H1 (cell line): ENCODE results near the gene ASPDH. TPM values are rescaled to one million over a fixed set of nuclear protein-coding genes. Genes with fewer than 3 reads are reported as not detected.
A peak's percentile ranks its signal among the peaks of the same experiment; 100 is the strongest.

ENCODE experiments used
- CTCF ChIA-PET: fragments of 300-600 bp; sonication (Branson Sonifier 250); formaldehyde crosslinking; loops from one replicate; lab custom pipeline; 2021; ENCODE audit not compliant: partially characterized antibody; lab: Charles Lee
- POLR2A ChIA-PET: fragments of 300-600 bp; sonication (Branson Sonifier 250); formaldehyde crosslinking; loops from one replicate; lab custom pipeline; 2021; ENCODE audit warnings: inconsistent platforms; ENCODE audit not compliant: partially characterized antibody; lab: Charles Lee
- DNase-seq, 2 experiments: peaks; one replicate each; pipeline versions ENCODE4 v3.0.0 to v3.0.0-alpha.2; 2010 to 2022; ENCODE audit warnings: low spot score in 2 of 2, low read depth in 1 of 2, mixed read lengths in 1 of 2
- FAIRE-seq: peaks from 2 replicates; lab custom pipeline; 2011; peaks lifted over from hg19 to GRCh38; lab: Jason Lieb, UNC
- H2AFZ ChIP-seq: 2 replicates; pipeline ENCODE4 v1.8.1; 2012; ENCODE audit warnings: low read length, inconsistent platforms
- H2AK5ac ChIP-seq: 2 replicates; pipeline ENCODE4 v1.6.1; 2013; ENCODE audit warnings: low read depth, low read length
- H2BK120ac ChIP-seq: replicated peaks from 2 replicates; pipeline ENCODE3; 2013; ENCODE audit warnings: low read depth, low read length, inconsistent platforms
- H2BK12ac ChIP-seq: 2 replicates; pipeline ENCODE4 v1.6.1; 2013; ENCODE audit warnings: low read depth, low read length
- H2BK15ac ChIP-seq: 2 replicates; pipeline ENCODE4 v1.6.1; 2013; ENCODE audit warnings: low read length
- H2BK20ac ChIP-seq: 2 replicates; pipeline ENCODE4 v1.6.1; 2013; ENCODE audit warnings: low read length
- H2BK5ac ChIP-seq: 2 replicates; pipeline ENCODE4 v1.6.1; 2013; ENCODE audit warnings: low read depth, low read length
- H3K14ac ChIP-seq: 2 replicates; pipeline ENCODE4 v1.6.1; 2013; ENCODE audit warnings: inconsistent platforms; ENCODE audit not compliant: insufficient read length
- H3K18ac ChIP-seq: 2 replicates; pipeline ENCODE4 v1.6.1; 2013; ENCODE audit warnings: low read length; ENCODE audit errors: extremely low read depth
- H3K23ac ChIP-seq: 2 replicates; pipeline ENCODE4 v1.6.1; 2013; ENCODE audit warnings: inconsistent platforms; ENCODE audit not compliant: insufficient read length
- H3K23me2 ChIP-seq: 2 replicates; pipeline ENCODE4 v1.6.1; 2013; ENCODE audit warnings: low read depth, low read length
- H3K27ac ChIP-seq: 2 replicates; pipeline ENCODE4 v1.6.1; 2011; ENCODE audit warnings: low read depth, low read length, inconsistent platforms
- H3K27me3 ChIP-seq, 4 experiments: replicated peaks in 1 of 4; 1 replicate in 1 of 4; 2 replicates in 3 of 4; pipeline versions ENCODE4 v1.6.1 to v1.8.1; 2011 to 2013; ENCODE audit warnings: low read length in 3 of 4, mild to moderate bottlenecking in 3 of 4, inconsistent platforms in 2 of 4, mixed read lengths in 2 of 4, moderate library complexity in 1 of 4; ENCODE audit not compliant: control insufficient read depth in 3 of 4, insufficient read depth in 3 of 4; ENCODE audit errors: extremely low read depth in 1 of 4
- H3K36me3 ChIP-seq, 4 experiments: 2 replicates each; pipeline versions ENCODE4 v1.6.1 to v1.8.1; 2011 to 2013; ENCODE audit warnings: mild to moderate bottlenecking in 4 of 4, low read length in 3 of 4, moderate library complexity in 2 of 4, control low read depth in 1 of 4, inconsistent platforms in 1 of 4; ENCODE audit not compliant: insufficient read depth in 4 of 4, control insufficient read depth in 2 of 4
- H3K4ac ChIP-seq: replicated peaks from 2 replicates; pipeline ENCODE3; 2013; ENCODE audit warnings: low read length, low read depth, mixed read lengths, inconsistent platforms; ENCODE audit not compliant: insufficient read length
- H3K4me1 ChIP-seq, 4 experiments: replicated peaks in 1 of 4; 1 replicate in 1 of 4; 2 replicates in 3 of 4; pipeline versions ENCODE4 v1.6.1 to v1.8.1; 2011 to 2013; ENCODE audit warnings: low read length in 3 of 4, inconsistent platforms in 2 of 4, mixed read lengths in 1 of 4; ENCODE audit not compliant: insufficient read depth in 4 of 4, control insufficient read depth in 3 of 4
- H3K4me2 ChIP-seq, 2 experiments: 2 replicates each; pipeline versions ENCODE4 v1.6.1 to v1.8.1; 2011 to 2013; ENCODE audit warnings: low read depth in 2 of 2, low read length in 2 of 2, control low read depth in 1 of 2, inconsistent platforms in 1 of 2, mild to moderate bottlenecking in 1 of 2; ENCODE audit not compliant: insufficient read depth in 1 of 2
- H3K4me3 ChIP-seq, 4 experiments: fragments of 200-600, 300-600 bp in 1 of 4; sonication (generic), shearing (Covaris generic), sonication (Bioruptor Twin) in 1 of 4; 2 replicates each; pipeline versions ENCODE4 v1.5.1 to v1.8.1; 2011 to 2016; ENCODE audit warnings: low read length in 4 of 4, low read depth in 3 of 4, control low read depth in 2 of 4, inconsistent platforms in 2 of 4, mild to moderate bottlenecking in 2 of 4, mixed read lengths in 1 of 4, moderate library complexity in 1 of 4; ENCODE audit not compliant: insufficient read depth in 2 of 4; ENCODE audit errors: extremely low read depth in 1 of 4
- H3K56ac ChIP-seq: replicated peaks from 2 replicates; pipeline ENCODE3; 2013; ENCODE audit warnings: low read depth, mild to moderate bottlenecking, mixed read lengths, low read length, inconsistent platforms; ENCODE audit not compliant: insufficient read length
- H3K79me1 ChIP-seq: 2 replicates; pipeline ENCODE4 v1.6.1; 2013; ENCODE audit warnings: low read depth, low read length, control low read depth
- H3K79me2 ChIP-seq, 2 experiments: 2 replicates each; pipeline versions ENCODE4 v1.6.1 to v1.8.1; 2012 to 2013; ENCODE audit warnings: low read length in 2 of 2, mild to moderate bottlenecking in 2 of 2, inconsistent platforms in 1 of 2; ENCODE audit not compliant: insufficient read depth in 2 of 2, control insufficient read depth in 1 of 2
- H3K9ac ChIP-seq, 4 experiments: replicated peaks in 1 of 4; 1 replicate in 1 of 4; 2 replicates in 3 of 4; pipeline versions ENCODE4 v1.6.1 to v1.8.1; 2011 to 2013; ENCODE audit warnings: low read depth in 3 of 4, low read length in 3 of 4, control low read depth in 2 of 4, mild to moderate bottlenecking in 2 of 4, moderate library complexity in 2 of 4, inconsistent platforms in 1 of 4; ENCODE audit errors: extremely low read depth in 1 of 4
- H3K9me3 ChIP-seq, 2 experiments: 2 replicates each; pipeline versions ENCODE4 v1.6.1 to v1.8.1; 2012 to 2013; ENCODE audit warnings: mild to moderate bottlenecking in 2 of 2, moderate library complexity in 2 of 2, control low read depth in 1 of 2, inconsistent platforms in 1 of 2, low read depth in 1 of 2, low read length in 1 of 2, mixed read lengths in 1 of 2; ENCODE audit not compliant: insufficient read depth in 2 of 2
- H4K20me1 ChIP-seq, 2 experiments: replicated peaks in 1 of 2; 2 replicates each; pipeline versions ENCODE3 to v1.8.1; 2011 to 2013; ENCODE audit warnings: inconsistent platforms in 2 of 2, low read length in 2 of 2, mild to moderate bottlenecking in 1 of 2; ENCODE audit not compliant: insufficient read depth in 2 of 2, control insufficient read depth in 1 of 2
- H4K5ac ChIP-seq: 2 replicates; pipeline ENCODE4 v1.6.1; 2013; ENCODE audit warnings: low read length, low read depth, mixed read lengths, inconsistent platforms; ENCODE audit not compliant: insufficient read length
- H4K8ac ChIP-seq: 2 replicates; pipeline ENCODE4 v1.8.0; 2013; ENCODE audit warnings: mild to moderate bottlenecking, moderate library complexity, low read length, inconsistent platforms; ENCODE audit not compliant: insufficient read depth; ENCODE audit errors: extremely low read depth
- H4K91ac ChIP-seq: replicated peaks from 2 replicates; pipeline ENCODE3; 2013; ENCODE audit warnings: low read length, mixed read lengths, inconsistent platforms; ENCODE audit not compliant: insufficient read length
- ASH2L ChIP-seq: fragments of 200-600, 300-600 bp; sonication (generic); IDR thresholded peaks from one replicate; pipeline ENCODE4 v1.7.1; 2017; ENCODE audit warnings: low read length
- CEBPB ChIP-seq: IDR thresholded peaks from 2 replicates; pipeline ENCODE4 v1.6.1; 2012; ENCODE audit warnings: low read depth, low read length
- E2F6 ChIP-seq: IDR thresholded peaks from 2 replicates; pipeline ENCODE4 v1.6.1; 2012; ENCODE audit warnings: inconsistent platforms
- POLR2AphosphoS5 ChIP-seq: IDR thresholded peaks from 2 replicates; pipeline ENCODE4 v1.6.1; 2011; ENCODE audit warnings: low read depth, low read length
- POU5F1 ChIP-seq: IDR thresholded peaks from 2 replicates; pipeline ENCODE4 v1.6.1; 2011; ENCODE audit warnings: low read depth, mild to moderate bottlenecking, low read length, moderate library complexity
- TAF1 ChIP-seq: IDR thresholded peaks from 2 replicates; pipeline ENCODE4 v1.6.1; 2011; ENCODE audit warnings: mild to moderate bottlenecking, low read depth, low read length
- TCF12 ChIP-seq: IDR thresholded peaks from 2 replicates; pipeline ENCODE4 v1.6.1; 2011; ENCODE audit warnings: low read depth, mild to moderate bottlenecking, low read length
- WGBS, 2 experiments: shearing (Covaris generic) in 1 of 2; methylation state at CpG; one replicate each; pipeline versions ENCODE4 v1.1.6 to v1.1.7; 2013 to 2015; ENCODE audit warnings: low lambda C conversion rate in 2 of 2, mixed read lengths in 2 of 2, inconsistent platforms in 1 of 2, low coverage in 1 of 2, missing lambda C conversion rate in 1 of 2; ENCODE audit not compliant: insufficient replicate concordance in 2 of 2, insufficient coverage in 1 of 2, insufficient read length in 1 of 2; ENCODE audit errors: extremely low coverage in 1 of 2, missing lambda C conversion rate in 1 of 2; 5-methylcytosine and 5-hydroxymethylcytosine counted together
- polyA plus RNA-seq, 7 experiments: library from polyadenylated mRNA; depleted of rRNA in 3 of 7; stranded (reverse) in 5 of 7; unstranded in 2 of 7; fragments of >200 nt in 5 of 7; fragments of 200-250 nt in 2 of 7; gene quantifications; 1 replicate in 5 of 7; 2 replicates in 1 of 7; 4 replicates in 1 of 7; pipeline versions ENCODE4 v1.2.1 to v1.2.3, GENCODE V29; 2011 to 2013; ENCODE audit warnings: missing spikeins in 2 of 7, mixed read lengths in 2 of 7
- total RNA-seq: library from RNA; stranded (reverse); fragmentation: NEBNext Ultra II Directional; extraction: Animal tissue kit (Norgen Biotek cat#: 25700); gene quantifications from 2 replicates; pipeline ENCODE4 v1.2.1, GENCODE V29; 2021

Gene ASPDH
- total and polyA plus RNA-seq, 2 of the 8 experiments (the other 6 are each of a cell fraction or from before 2014, with no cell fraction given): not detected

DNA sequence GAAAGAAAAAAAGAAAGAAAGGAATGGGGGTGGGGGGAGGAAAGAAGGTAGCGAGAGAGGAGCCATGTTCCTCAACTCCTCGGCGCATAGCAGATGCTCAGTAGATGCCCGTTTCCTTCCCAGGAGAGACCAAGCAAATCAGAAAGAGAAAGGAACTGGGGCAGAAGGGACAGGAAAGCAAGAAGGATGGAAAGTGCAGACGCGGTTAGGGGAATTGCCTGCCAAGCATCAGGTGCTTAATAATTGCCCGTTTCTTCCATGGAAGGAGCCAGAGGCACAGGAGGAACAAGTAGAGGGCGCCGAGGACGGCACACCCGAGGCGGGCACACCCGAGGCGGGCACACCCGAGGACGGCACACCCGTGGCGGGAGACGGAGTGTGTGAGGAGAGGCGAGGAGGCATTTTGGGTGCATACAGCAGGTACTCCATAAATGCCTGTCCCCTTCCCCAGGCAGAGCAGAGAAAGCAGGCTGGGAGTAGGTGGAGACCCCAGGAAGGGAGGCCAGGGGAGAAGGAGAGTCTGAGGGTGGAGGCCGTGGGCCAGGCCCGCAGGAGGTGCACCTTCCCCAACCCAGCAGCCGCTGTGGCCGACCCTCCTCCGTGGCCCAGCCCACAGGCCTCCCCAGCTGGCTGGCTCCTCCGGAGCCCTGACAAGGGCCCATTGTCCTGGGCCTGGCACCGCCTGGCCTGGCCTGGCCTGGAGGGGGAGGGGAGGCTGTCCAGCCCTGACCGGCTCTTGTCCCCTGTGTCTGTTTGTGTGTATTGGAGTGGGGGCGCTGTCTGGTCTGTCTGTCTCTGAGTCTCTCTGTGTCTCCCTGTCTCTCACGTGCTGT is 17.3 kb downstream of the ASPDH start:
- Histone ChIP-seq H3K27ac (no peak overlapping the region), H3K79me2 (no peaks in the 10 kb centered on the region), H3K36me3 (no peaks in the 10 kb centered on the region), H4K5ac (no peak overlapping the region), H4K20me1 (no peaks in the 10 kb centered on the region), H4K8ac (no peak overlapping the region), H3K23ac (no peak overlapping the region), H3K4me3 (no peak overlapping the region), H2AFZ (no peak overlapping the region), H3K4me2 (no peak overlapping the region), H3K4ac (no peak overlapping the region), H3K4me1 (peaks cover 0 to 13% (median 5%) of the 10 kb centered on the region in 4 experiments; a peak in 5 of 7 replicates), H3K9me3 (no peaks in the 10 kb centered on the region), H2BK5ac (no peak overlapping the region; the same call in 1 of the 2 replicates), H3K23me2 (peaks cover 4% of the 10 kb centered on the region; the same call in 1 of the 2 replicates), H2BK120ac (no peak overlapping the region), H3K14ac (no peak overlapping the region), H3K18ac (no peak overlapping the region), H3K9ac (no peak overlapping the region), H2BK12ac (peak overlapping the region; percentile 14; the same call in 1 of the 2 replicates), H2AK5ac (no peak overlapping the region), H2BK15ac (no peak overlapping the region), H2BK20ac (no peak overlapping the region), H3K27me3 (peaks cover 8 to 67% (median 62%) of the 10 kb centered on the region in 4 experiments), H4K91ac (no peak overlapping the region), H3K56ac (no peak overlapping the region), H3K79me1 (no peaks in the 10 kb centered on the region)
- DNase-seq (no peak), FAIRE-seq (no peak)
- 78% methylated on average over 27 of the region's 30 CpGs; no CpG with 5 or more reads in 1 of the 2 experiments for WGBS, 2 experiments
- ChIA-PET POLR2A (interaction anchor here (1.0 to 1.9 kb wide), 3 partner anchors 8 to 19 kb away, joined by 3 to 5 read pairs (median 4); no protein-coding TSS in a partner anchor), CTCF (interaction anchor here (0.6 to 2.5 kb wide), 8 partner anchors 9 to 248 kb away, joined by 3 to 12 read pairs (median 4); no protein-coding TSS in a partner anchor)
- no peak for TF ChIP-seq POU5F1
- no peak for TF ChIP-seq TCF12
- no peak for TF ChIP-seq POLR2AphosphoS5
- TF ChIP-seq E2F6: no peak
- no peak for TF ChIP-seq ASH2L
- TF ChIP-seq TAF1: no peak
- TF ChIP-seq CEBPB: no peak
